Middle frontal gyrus (tissue), 1 donor: ENCODE measurements around the gene SH3TC1.
A peak's percentile ranks its signal among the peaks of the same experiment; 100 is the strongest.

Experiments used
- DNase-seq: peaks from one replicate; pipeline ENCODE4 v3.0.0-alpha.2; 2015; ENCODE audit warnings: low spot score; ENCODE audit errors: extremely low spot score

The SH3TC1 gene

GRCh38 chr4:8213121-8213520 lies 14.0 kb downstream of the SH3TC1 start:
- no peak for DNase-seq

- DNase-seq, result no peak
Observed at GRCh38 chr4:8214136-8214535, 15.0 kb downstream of the SH3TC1 start.

- no peak for DNase-seq
Observed at GRCh38 chr4:8215001-8215427, 15.9 kb downstream of the SH3TC1 start.

- DNase-seq, result no peak
Observed at GRCh38 chr4:8215641-8216442, 16.8 kb downstream of the SH3TC1 start.

- no peak for DNase-seq
Observed at GRCh38 chr4:8216443-8217245, 17.6 kb downstream of the SH3TC1 start.

GRCh38 chr4:8217246-8217511 lies 18.1 kb downstream of the SH3TC1 start:
- no peak for DNase-seq

- DNase-seq, result no peak
Observed at GRCh38 chr4:8217871-8218270, 18.8 kb downstream of the SH3TC1 start.

GRCh38 chr4:8218371-8219031 lies 19.4 kb downstream of the SH3TC1 start:
- DNase-seq, result no peak

- DNase-seq, result no peak
Observed at GRCh38 chr4:8219236-8219635, 20.1 kb downstream of the SH3TC1 start.

GRCh38 chr4:8220661-8221450 lies 21.8 kb downstream of the SH3TC1 start:
- DNase-seq, result no peak

GRCh38 chr4:8221476-8221875 lies 22.4 kb downstream of the SH3TC1 start:
- DNase-seq, result peak; percentile 18

- DNase-seq, result no peak
Observed at GRCh38 chr4:8221985-8222384, 22.9 kb downstream of the SH3TC1 start.

GRCh38 chr4:8222609-8223388 lies 23.7 kb downstream of the SH3TC1 start:
- no peak for DNase-seq

GRCh38 chr4:8224267-8224974 lies 25.3 kb downstream of the SH3TC1 start:
- no peak for DNase-seq

GRCh38 chr4:8224975-8225625 lies 26.0 kb downstream of the SH3TC1 start:
- DNase-seq, result no peak

- DNase-seq, result no peak
Observed at GRCh38 chr4:8225706-8226443, 26.8 kb downstream of the SH3TC1 start.

GRCh38 chr4:8227201-8227770 lies 28.2 kb downstream of the SH3TC1 start:
- no peak for DNase-seq

- no peak for DNase-seq
Observed at GRCh38 chr4:8227771-8228318, 28.8 kb downstream of the SH3TC1 start.
